DOHH2 (cell line): Measurements from ENCODE around the gene HSD17B14.

Experiments used
- CTCF ChIP-seq: fragments of 200-600 bp; sonication (generic); IDR thresholded peaks from one replicate; pipeline ENCODE4 v1.5.1; 2014; ENCODE audit warnings: antibody characterized with exemption, mild to moderate bottlenecking, low read depth, low read length; ENCODE audit not compliant: poor library complexity, severe bottlenecking
- EZH2phosphoT487 ChIP-seq: fragments of 200-600 bp; sonication (generic); IDR thresholded peaks from 2 replicates; pipeline ENCODE4 v1.6.1; 2017; ENCODE audit warnings: borderline replicate concordance, mild to moderate bottlenecking, antibody characterized with exemption, low read length, moderate library complexity, mixed read lengths

- TF ChIP-seq CTCF (no peak), EZH2phosphoT487 (no peak)
Observed at GRCh38 chr19:48867123-48867745, 30.9 kb upstream of the HSD17B14 start.
